Astrocyte of the spinal cord (primary cell): ENCODE results near the gene CASP10.

Source experiments
- DNase-seq: peaks from one replicate; pipeline ENCODE4 v3.0.0; 2011; ENCODE audit warnings: low read depth, low spot score
- H3K4me3 ChIP-seq: 2 replicates; pipeline ENCODE4 v1.5.1; 2011; ENCODE audit warnings: low read depth, mild to moderate bottlenecking, low read length, moderate library complexity
- CTCF ChIP-seq: IDR thresholded peaks from 2 replicates; pipeline ENCODE4 v1.5.1; 2012; ENCODE audit warnings: low read depth, mild to moderate bottlenecking, low read length, inconsistent platforms
- in situ Hi-C: cut with HindIII; loops from 2 replicates; pipeline ENCODE4 v1.10.0; 2017; ENCODE audit warnings: low sequenced_read_pairs

The CASP10 gene

GRCh38 chr2:201205515-201205849, 22.5 kb downstream of the CASP10 start:
- DNase-seq = no peak
- in situ Hi-C loops = no loop called here
- TF ChIP-seq CTCF = no peak
- no peak overlapping the region for H3K4me3 ChIP-seq

GRCh38 chr2:201208563-201209252, 25.8 kb downstream of the CASP10 start:
- no peak for DNase-seq
- in situ Hi-C loops = no loop called here
- TF ChIP-seq CTCF = no peak
- H3K4me3 ChIP-seq = no peak overlapping the region

GRCh38 chr2:201215963-201216362, 33.0 kb downstream of the CASP10 start:
- in situ Hi-C loops = no loop called here
- H3K4me3 ChIP-seq = no peak overlapping the region
- no peak for TF ChIP-seq CTCF
- DNase-seq = no peak

GRCh38 chr2:201216918-201217317, 34.0 kb downstream of the CASP10 start:
- in situ Hi-C loops = no loop called here
- DNase-seq = no peak
- H3K4me3 ChIP-seq = no peak overlapping the region
- TF ChIP-seq CTCF = no peak

- in situ Hi-C loops = no loop called here
- no peak for TF ChIP-seq CTCF
- no peak for DNase-seq
- no peak overlapping the region for H3K4me3 ChIP-seq
Measured at GRCh38 chr2:201218780-201219179, 35.8 kb downstream of the CASP10 start.

- DNase-seq = no peak
- in situ Hi-C loops = no loop called here
- no peak for TF ChIP-seq CTCF
- H3K4me3 ChIP-seq = no peak overlapping the region
Measured at GRCh38 chr2:201219328-201220096, 36.6 kb downstream of the CASP10 start.
